MM.1S (cell line): ENCODE results near the gene PIGQ.

Experiments used
- EZH2 ChIP-seq: fragments of 300-600 bp; sonication (generic); optimal IDR thresholded peaks from 2 replicates; pipeline ENCODE3; 2017; ENCODE audit warnings: low read depth, mild to moderate bottlenecking, antibody characterized with exemption, low read length, mixed read lengths
- EZH2phosphoT487 ChIP-seq: fragments of 300-600 bp; sonication (generic); IDR thresholded peaks from 2 replicates; pipeline ENCODE4 v1.6.1; 2018; ENCODE audit warnings: antibody characterized with exemption, low read length
- TF ChIP-seq, protein P1 (sequence below): fragments of 300-600 bp; sonication (generic); IDR thresholded peaks from 2 replicates; pipeline ENCODE4 v1.5.1; 2016; ENCODE audit warnings: antibody characterized with exemption, low read length, mixed read lengths

DNA sequence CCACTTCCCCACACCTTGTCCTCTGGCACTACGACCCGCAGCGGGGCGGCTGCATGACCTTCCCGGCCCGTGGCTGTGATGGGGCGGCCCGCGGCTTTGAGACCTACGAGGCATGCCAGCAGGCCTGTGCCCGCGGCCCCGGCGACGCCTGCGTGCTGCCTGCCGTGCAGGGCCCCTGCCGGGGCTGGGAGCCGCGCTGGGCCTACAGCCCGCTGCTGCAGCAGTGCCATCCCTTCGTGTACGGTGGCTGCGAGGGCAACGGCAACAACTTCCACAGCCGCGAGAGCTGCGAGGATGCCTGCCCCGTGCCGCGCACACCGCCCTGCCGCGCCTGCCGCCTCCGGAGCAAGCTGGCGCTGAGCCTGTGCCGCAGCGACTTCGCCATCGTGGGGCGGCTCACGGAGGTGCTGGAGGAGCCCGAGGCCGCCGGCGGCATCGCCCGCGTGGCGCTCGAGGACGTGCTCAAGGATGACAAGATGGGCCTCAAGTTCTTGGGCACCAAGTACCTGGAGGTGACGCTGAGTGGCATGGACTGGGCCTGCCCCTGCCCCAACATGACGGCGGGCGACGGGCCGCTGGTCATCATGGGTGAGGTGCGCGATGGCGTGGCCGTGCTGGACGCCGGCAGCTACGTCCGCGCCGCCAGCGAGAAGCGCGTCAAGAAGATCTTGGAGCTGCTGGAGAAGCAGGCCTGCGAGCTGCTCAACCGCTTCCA, 63.7 kb downstream of the PIGQ start:
- TF ChIP-seq, protein P1, sequence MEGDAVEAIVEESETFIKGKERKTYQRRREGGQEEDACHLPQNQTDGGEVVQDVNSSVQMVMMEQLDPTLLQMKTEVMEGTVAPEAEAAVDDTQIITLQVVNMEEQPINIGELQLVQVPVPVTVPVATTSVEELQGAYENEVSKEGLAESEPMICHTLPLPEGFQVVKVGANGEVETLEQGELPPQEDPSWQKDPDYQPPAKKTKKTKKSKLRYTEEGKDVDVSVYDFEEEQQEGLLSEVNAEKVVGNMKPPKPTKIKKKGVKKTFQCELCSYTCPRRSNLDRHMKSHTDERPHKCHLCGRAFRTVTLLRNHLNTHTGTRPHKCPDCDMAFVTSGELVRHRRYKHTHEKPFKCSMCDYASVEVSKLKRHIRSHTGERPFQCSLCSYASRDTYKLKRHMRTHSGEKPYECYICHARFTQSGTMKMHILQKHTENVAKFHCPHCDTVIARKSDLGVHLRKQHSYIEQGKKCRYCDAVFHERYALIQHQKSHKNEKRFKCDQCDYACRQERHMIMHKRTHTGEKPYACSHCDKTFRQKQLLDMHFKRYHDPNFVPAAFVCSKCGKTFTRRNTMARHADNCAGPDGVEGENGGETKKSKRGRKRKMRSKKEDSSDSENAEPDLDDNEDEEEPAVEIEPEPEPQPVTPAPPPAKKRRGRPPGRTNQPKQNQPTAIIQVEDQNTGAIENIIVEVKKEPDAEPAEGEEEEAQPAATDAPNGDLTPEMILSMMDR = no peak
- TF ChIP-seq EZH2 (no peak), EZH2phosphoT487 (no peak)
